Measurements from ENCODE around the gene PODN. TPM values are rescaled to one million over a fixed set of nuclear protein-coding genes. Genes with fewer than 3 reads are reported as not detected.

Gene PODN
- total RNA-seq, 1 experiment from 2014 or later, result not detected

DNA sequence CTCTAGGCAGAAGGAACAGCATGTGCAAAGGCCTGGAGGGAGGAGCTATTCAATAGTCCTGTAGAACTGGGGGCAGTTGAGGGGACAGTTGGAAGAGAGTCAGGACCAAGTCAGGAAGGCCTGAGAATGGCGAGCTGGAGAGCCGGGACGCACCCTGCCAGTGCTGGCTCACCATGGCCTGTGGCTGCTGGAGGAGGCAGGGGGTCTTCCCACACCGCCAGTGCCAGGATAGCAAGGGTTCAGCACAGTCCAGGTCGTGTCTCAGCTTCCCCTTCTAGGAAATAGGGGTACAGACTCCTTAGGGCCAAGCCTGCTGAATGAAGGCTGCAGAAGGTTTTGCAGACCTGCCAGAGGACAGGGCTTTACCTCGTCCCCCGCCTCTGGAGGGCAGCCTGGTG is 7.3 kb downstream of the PODN start:
- DNase-seq (ENCODE audit: low read depth, low spot score), result no peak

GRCh38 chr1:53069663-53070327 is 7.8 kb downstream of the PODN start:
- in situ Hi-C loops (cut with HindIII; ENCODE audit: low pct_unique_long_range_greater_than_20kb, low sequenced_read_pairs), result no loop called here
- no peak for DNase-seq (ENCODE audit: low read depth, low spot score)

More for the DNA sequence above, 7.3 kb downstream of the PODN start:
- in situ Hi-C loops (cut with HindIII; ENCODE audit: low pct_unique_long_range_greater_than_20kb, low sequenced_read_pairs), result no loop called here

DNA sequence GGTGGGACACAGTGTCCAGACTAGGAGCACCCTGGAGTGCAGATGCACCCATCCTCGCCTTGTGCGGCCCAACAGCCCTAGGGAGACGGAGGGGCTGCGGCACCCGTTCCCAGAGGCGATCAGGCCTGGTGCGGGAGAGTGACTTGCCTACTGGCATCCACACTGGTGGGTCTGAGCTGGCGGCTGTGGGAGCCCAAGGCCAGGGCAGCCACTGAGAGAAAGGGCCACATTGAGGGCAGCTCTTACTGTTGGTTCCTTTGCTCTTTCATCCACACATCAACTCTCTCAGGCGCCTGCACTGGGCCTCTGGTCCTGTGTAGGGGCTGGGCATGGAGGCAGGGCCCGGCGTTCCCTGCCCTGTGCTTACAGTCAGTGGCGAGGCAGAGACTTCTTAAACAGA is 8.6 kb downstream of the PODN start:
- no peak for DNase-seq (ENCODE audit: low read depth, low spot score)
- in situ Hi-C loops (cut with HindIII; ENCODE audit: low pct_unique_long_range_greater_than_20kb, low sequenced_read_pairs), result no loop called here

DNA sequence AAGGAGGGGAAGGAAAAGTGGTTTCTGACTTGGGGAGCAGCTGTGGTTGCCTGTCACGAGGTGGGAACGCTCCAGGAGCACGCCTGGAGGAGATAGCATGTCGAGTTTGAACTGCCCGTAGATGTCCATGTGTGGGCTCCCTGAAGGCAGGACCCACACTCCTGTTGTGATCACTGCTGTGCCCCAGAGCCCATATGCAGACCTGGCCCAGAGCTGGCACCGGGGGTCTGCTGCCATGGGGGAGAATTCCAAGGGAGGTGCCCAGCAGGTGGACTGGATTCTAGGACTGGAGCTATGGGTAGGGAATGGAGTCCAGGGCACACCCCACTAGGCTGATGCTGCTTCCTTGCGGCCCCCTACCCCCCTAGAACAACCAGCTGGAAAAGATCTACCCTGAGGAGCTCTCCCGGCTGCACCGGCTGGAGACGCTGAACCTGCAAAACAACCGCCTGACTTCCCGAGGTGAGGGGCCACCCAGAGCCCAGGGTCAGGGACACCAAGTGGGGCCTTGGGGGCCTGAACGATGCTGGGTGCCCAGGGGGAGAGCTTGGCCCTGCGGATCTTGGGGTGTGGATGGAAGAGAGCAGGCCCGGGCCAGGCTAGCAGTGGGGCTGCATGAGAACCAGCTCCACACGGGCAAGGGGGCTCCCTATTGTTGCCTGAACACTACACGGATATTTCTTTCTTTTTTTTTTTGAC is 9.3 kb downstream of the PODN start:
- in situ Hi-C loops (cut with HindIII; ENCODE audit: low pct_unique_long_range_greater_than_20kb, low sequenced_read_pairs), result no loop called here

GRCh38 chr1:53071915-53072314 is 9.9 kb downstream of the PODN start:
- in situ Hi-C loops (cut with HindIII; ENCODE audit: low pct_unique_long_range_greater_than_20kb, low sequenced_read_pairs), result no loop called here
- no peak for DNase-seq (ENCODE audit: low read depth, low spot score)

More for the DNA sequence above, 9.3 kb downstream of the PODN start:
- no peak for DNase-seq (ENCODE audit: low read depth, low spot score)

DNA sequence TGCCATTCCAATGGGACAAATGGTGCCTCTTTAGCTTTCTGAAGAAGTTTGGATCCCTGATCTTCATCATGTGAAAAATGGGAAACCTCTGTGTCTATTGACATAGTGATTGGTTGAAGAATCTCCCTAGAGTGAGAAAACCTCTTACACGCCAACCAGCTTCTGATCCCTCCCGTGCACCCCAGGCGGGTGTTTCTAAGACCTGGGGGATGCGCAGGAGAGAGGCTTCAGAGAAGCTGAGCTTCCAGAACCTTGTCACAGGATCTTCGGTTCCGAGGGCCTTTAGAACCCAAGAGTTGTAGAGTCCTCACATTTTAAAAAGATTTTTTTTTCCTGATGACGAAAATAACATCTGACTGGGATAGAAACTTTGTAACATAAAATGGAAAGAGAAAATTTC is 11.3 kb downstream of the PODN start:
- DNase-seq (ENCODE audit: low read depth, low spot score), result no peak
- in situ Hi-C loops (cut with HindIII; ENCODE audit: low pct_unique_long_range_greater_than_20kb, low sequenced_read_pairs), result no loop called here

DNA sequence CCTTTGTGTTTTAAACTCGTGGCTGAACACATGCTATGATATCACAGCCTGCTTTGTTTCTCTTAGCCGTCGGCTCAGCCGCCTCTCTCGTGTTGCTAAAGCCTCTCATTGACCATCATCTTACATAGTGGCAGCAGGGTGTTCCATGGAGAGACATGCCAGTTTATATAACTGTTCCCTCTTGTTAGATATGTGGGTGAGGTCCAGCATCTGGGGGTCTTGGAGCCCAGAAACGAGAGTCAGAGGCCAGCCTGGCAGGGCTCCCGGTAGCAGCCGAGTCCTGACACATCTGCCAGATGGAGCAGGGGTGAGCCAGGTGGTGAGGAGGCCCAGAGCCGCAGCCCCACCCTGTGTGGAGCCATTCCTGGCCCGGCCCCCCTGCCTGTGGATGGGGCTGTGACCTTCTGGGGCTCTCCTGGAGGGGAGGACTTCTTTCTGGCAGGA is 11.9 kb downstream of the PODN start:
- peak; percentile 33 for DNase-seq (ENCODE audit: low read depth, low spot score)
- in situ Hi-C loops (cut with HindIII; ENCODE audit: low pct_unique_long_range_greater_than_20kb, low sequenced_read_pairs), result no loop called here

DNA sequence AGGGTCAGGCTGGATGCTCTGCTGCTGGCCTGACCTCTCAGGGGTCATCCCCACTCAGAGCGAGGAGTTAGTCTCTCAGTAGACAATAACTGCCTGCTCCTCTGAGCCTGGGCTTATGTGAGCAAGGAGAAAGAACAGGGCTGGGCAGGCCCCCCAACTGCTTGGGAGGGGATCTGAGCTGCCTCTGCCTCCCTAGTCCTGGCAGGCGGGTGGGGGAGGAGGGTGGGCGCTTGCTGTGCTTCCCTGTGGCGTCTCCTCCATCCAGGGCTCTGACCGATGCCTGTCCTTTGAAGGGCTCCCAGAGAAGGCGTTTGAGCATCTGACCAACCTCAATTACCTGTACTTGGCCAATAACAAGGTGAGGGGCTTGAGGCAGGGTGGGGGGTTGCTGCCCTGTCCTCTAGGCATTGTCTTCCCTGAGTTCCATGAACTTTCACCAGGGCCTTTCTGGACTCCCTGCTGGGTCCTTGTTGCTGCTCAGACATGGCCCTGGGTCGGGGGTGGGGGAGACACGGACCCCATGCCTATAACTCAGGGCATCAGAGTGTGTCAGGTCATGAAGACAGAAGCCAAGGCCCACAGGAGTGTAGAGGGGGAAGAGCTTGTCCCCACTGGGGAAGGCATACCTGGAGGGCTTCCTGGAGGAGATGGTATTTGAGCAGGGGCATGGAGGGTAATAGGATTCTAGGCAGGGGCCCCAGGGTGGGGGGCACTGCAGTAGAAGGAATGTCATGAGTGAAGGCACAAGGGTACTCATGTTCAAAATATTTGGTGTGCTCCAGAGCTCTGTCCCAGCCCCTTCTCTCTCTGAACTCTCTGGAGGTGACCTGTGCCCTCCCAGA is 12.5 kb downstream of the PODN start:
- in situ Hi-C loops (cut with HindIII; ENCODE audit: low pct_unique_long_range_greater_than_20kb, low sequenced_read_pairs), result no loop called here

GRCh38 chr1:53075206-53075605 is 13.2 kb downstream of the PODN start:
- no peak for DNase-seq (ENCODE audit: low read depth, low spot score)
- in situ Hi-C loops (cut with HindIII; ENCODE audit: low pct_unique_long_range_greater_than_20kb, low sequenced_read_pairs), result no loop called here

More for the DNA sequence above, 12.5 kb downstream of the PODN start:
- DNase-seq (ENCODE audit: low read depth, low spot score), result no peak

DNA sequence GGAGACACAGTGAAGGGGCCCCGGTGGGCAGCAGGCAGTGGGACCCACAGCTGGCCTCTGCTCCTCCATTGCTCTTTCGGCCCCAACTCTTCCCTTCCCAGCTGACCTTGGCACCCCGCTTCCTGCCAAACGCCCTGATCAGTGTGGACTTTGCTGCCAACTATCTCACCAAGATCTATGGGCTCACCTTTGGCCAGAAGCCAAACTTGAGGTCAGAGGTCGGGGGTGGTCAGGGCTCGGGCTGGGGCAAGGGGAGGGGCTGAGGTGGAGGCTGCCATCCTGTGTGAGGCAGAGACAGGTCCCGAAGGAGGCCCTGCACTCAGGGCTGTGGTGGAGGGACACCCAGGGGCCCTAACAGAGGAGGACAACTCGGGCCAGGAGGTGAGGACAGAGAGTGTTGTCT is 13.7 kb downstream of the PODN start:
- DNase-seq (ENCODE audit: low read depth, low spot score), result no peak
- in situ Hi-C loops (cut with HindIII; ENCODE audit: low pct_unique_long_range_greater_than_20kb, low sequenced_read_pairs), result no loop called here

- in situ Hi-C loops (cut with HindIII; ENCODE audit: low pct_unique_long_range_greater_than_20kb, low sequenced_read_pairs), result no loop called here
- no peak for DNase-seq (ENCODE audit: low read depth, low spot score)
These were observed 14.2 kb downstream of the PODN start for GRCh38 chr1:53076165-53076564.

DNA sequence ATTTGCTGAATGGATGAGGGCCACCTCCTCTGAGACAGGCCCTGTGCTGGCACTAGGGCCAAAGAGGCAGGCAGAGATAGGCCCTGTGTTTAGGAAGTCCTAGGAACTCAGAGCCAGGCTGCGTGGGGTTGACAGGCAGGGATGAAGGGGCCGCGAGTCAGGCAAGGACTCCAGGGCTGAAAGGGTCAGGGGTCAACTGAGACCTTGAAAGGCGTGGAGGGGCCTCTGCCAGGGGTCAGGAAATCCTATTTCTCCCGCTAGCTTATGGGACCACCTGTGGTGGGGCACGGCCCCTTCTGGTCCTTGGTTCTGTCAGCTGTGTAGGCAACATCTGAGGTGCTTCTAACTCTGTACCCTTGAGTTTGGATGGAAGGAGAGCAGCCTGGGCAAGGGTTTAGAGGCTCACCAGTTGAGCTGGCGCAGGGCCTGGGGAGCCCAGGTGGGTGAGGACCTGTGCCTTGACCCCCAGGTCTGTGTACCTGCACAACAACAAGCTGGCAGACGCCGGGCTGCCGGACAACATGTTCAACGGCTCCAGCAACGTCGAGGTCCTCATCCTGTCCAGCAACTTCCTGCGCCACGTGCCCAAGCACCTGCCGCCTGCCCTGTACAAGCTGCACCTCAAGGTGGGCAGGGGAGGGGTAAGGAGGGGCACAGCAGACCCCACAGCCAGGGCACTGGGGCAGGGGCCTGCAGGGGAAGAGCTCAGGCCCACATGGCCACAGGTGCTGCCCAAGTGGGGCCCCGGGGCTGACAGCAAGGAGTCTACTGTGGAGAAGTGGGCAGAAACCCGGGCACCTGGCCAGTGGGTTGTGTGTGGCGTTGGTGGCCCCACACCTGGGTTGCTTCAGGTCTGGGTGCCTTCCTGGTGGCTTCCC is 14.9 kb downstream of the PODN start:
- DNase-seq (ENCODE audit: low read depth, low spot score), result no peak
- in situ Hi-C loops (cut with HindIII; ENCODE audit: low pct_unique_long_range_greater_than_20kb, low sequenced_read_pairs), result no loop called here

DNA sequence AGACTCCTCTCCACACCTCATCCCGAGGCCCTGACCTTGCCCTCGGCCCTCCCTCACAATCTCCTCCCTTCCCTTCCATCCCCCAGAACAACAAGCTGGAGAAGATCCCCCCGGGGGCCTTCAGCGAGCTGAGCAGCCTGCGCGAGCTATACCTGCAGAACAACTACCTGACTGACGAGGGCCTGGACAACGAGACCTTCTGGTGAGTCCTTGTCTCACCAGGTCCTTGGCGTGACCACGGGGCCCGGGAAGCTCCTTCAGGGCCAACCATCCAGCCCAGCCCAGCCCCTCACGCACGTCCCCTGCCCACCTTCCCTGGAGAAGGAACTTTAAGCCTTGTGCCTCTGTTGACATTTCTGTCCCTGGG is 15.6 kb downstream of the PODN start:
- in situ Hi-C loops (cut with HindIII; ENCODE audit: low pct_unique_long_range_greater_than_20kb, low sequenced_read_pairs), result no loop called here
- no peak for DNase-seq (ENCODE audit: low read depth, low spot score)

DNA sequence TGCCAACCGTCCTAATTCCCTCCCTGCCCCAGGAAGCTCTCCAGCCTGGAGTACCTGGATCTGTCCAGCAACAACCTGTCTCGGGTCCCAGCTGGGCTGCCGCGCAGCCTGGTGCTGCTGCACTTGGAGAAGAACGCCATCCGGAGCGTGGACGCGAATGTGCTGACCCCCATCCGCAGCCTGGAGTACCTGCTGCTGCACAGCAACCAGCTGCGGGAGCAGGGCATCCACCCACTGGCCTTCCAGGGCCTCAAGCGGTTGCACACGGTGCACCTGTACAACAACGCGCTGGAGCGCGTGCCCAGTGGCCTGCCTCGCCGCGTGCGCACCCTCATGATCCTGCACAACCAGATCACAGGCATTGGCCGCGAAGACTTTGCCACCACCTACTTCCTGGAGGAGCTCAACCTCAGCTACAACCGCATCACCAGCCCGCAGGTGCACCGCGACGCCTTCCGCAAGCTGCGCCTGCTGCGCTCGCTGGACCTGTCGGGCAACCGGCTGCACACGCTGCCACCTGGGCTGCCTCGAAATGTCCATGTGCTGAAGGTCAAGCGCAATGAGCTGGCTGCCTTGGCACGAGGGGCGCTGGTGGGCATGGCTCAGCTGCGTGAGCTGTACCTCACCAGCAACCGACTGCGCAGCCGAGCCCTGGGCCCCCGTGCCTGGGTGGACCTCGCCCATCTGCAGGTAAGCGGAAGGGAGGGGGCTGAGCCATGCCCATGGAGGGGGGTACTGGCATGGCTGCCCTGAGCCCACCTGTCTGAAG is 16.5 kb downstream of the PODN start:
- DNase-seq (ENCODE audit: low read depth, low spot score), result no peak
- in situ Hi-C loops (cut with HindIII; ENCODE audit: low pct_unique_long_range_greater_than_20kb, low sequenced_read_pairs), result no loop called here

DNA sequence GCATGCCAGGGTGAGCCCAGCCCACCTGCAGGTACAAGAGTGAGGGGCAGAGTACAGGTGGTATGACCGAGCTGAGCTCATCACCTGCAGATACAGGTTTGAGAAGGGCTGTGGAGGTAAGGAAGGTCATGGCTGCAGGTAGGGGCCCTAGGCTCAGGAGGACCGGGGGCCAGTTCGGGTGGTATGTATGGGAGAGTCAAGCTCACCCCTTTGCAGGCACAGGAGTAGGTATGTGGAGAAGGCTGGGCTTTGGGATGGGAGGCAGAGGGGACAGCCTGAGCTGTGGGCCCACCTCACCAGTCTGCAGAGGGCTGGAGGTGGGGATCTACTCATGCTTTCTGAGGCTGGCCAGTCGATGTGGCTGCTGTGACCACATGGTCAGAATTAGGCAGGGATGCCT is 17.2 kb downstream of the PODN start:
- in situ Hi-C loops (cut with HindIII; ENCODE audit: low pct_unique_long_range_greater_than_20kb, low sequenced_read_pairs), result no loop called here
- DNase-seq (ENCODE audit: low read depth, low spot score), result no peak

- DNase-seq (ENCODE audit: low read depth, low spot score), result no peak
- in situ Hi-C loops (cut with HindIII; ENCODE audit: low pct_unique_long_range_greater_than_20kb, low sequenced_read_pairs), result no loop called here
These were observed 18.0 kb downstream of the PODN start for GRCh38 chr1:53080041-53080440.

DNA sequence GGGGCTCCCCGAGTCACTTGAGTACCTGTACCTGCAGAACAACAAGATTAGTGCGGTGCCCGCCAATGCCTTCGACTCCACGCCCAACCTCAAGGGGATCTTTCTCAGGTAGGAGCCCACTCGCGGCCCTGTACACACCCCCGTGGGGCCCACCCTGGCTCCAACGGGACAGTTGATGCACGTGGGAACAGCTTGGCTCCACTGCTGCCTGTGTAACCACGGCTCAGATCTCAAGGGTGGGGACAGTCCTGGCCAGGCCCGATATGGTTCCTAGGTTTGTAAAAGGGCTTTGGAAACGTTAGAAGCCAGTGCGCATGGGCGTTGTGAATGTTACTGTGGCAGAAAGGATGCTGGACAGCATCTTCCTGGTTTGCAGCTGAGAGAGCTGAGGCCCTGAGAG is 18.8 kb downstream of the PODN start:
- in situ Hi-C loops (cut with HindIII; ENCODE audit: low pct_unique_long_range_greater_than_20kb, low sequenced_read_pairs), result no loop called here
- DNase-seq (ENCODE audit: low read depth, low spot score), result no peak

Measured in SK-MEL-5 (cell line).